Mesodermal cell (in vitro differentiated cells): Measurements from ENCODE around the gene CHPF.

Experiments used
- H3K27ac ChIP-seq: 2 replicates; pipeline ENCODE4 v1.7.0; 2013; ENCODE audit warnings: mild to moderate bottlenecking, low read depth, low read length, moderate library complexity; ENCODE audit not compliant: severe bottlenecking
- H3K36me3 ChIP-seq: 2 replicates; pipeline ENCODE4 v1.7.1; 2013; ENCODE audit warnings: mild to moderate bottlenecking, low read length, moderate library complexity; ENCODE audit not compliant: control insufficient read depth, insufficient read depth
- H3K4me1 ChIP-seq: one replicate; pipeline ENCODE4 v1.7.1; 2013; ENCODE audit warnings: mild to moderate bottlenecking, low read length; ENCODE audit not compliant: insufficient read depth, control insufficient read depth, poor library complexity, severe bottlenecking
- H3K4me3 ChIP-seq: 2 replicates; pipeline ENCODE4 v1.7.0; 2013; ENCODE audit warnings: low read length, control low read depth, mild to moderate bottlenecking; ENCODE audit not compliant: insufficient read depth, poor library complexity, severe bottlenecking; ENCODE audit errors: extremely low read depth
- H3K9me3 ChIP-seq: 2 replicates; pipeline ENCODE4 v1.7.1; 2013; ENCODE audit warnings: mild to moderate bottlenecking, low read length, moderate library complexity; ENCODE audit not compliant: control insufficient read depth
- WGBS, 2 experiments: methylation state at CpG; one replicate each; pipeline ENCODE4 v1.1.5; 2013; ENCODE audit warnings: missing lambda C conversion rate in 2 of 2; ENCODE audit not compliant: insufficient coverage in 2 of 2; 5-methylcytosine and 5-hydroxymethylcytosine counted together

CHPF gene

DNA sequence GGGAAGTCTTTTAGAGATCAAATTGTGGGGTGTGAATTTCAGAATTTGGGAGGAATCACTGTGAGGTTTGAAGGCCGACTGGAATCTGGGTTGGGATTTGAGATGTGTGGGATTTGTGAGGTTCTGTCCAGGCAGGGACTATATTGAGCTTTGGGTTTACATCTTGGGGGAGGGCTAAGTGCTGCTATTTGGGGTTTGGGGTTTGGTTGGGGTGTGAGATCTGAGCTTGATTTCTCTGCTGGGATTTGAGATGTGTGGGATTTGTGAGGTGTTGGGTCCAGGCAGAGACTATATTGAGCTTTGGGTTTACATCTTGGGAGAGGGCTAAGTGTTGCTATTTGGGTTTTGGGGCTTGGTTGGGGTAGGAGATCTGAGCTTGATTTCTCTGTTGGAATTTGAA lies 44.1 kb downstream of the CHPF start:
- WGBS, 2 experiments, result 67 to 78% methylated on average over 1 of the region's 1 CpG
- H3K4me1 ChIP-seq, result peaks cover 41% of the 10 kb centered on the region

GRCh38 chr2:219499058-219499307 lies 44.6 kb downstream of the CHPF start:
- Histone ChIP-seq H3K9me3 (no peaks in the 10 kb centered on the region), H3K27ac (peak overlapping the region; percentile 44), H3K4me3 (peak overlapping the region; percentile 57), H3K36me3 (no peaks in the 10 kb centered on the region), H3K4me1 (peaks cover 41% of the 10 kb centered on the region)
- WGBS, 2 experiments, result 8 to 10% methylated on average over 3 of the region's 3 CpGs

More for the DNA sequence above, 44.1 kb downstream of the CHPF start:
- Histone ChIP-seq H3K36me3 (no peaks in the 10 kb centered on the region), H3K4me3 (peak overlapping the region; percentile 57), H3K27ac (no peak overlapping the region), H3K9me3 (no peaks in the 10 kb centered on the region)

- WGBS, 2 experiments, result 0% methylated on average over 36 to 42 of the region's 49 CpGs
- H3K36me3 ChIP-seq, result no peaks in the 10 kb centered on the region
Observed at GRCh38 chr2:219498280-219499057, 45.1 kb downstream of the CHPF start, which contains the start of gene GMPPA. GMPPA (plus strand) TSS chr2:219498891; CDS start chr2:219499976, 1,085 bp downstream.

DNA sequence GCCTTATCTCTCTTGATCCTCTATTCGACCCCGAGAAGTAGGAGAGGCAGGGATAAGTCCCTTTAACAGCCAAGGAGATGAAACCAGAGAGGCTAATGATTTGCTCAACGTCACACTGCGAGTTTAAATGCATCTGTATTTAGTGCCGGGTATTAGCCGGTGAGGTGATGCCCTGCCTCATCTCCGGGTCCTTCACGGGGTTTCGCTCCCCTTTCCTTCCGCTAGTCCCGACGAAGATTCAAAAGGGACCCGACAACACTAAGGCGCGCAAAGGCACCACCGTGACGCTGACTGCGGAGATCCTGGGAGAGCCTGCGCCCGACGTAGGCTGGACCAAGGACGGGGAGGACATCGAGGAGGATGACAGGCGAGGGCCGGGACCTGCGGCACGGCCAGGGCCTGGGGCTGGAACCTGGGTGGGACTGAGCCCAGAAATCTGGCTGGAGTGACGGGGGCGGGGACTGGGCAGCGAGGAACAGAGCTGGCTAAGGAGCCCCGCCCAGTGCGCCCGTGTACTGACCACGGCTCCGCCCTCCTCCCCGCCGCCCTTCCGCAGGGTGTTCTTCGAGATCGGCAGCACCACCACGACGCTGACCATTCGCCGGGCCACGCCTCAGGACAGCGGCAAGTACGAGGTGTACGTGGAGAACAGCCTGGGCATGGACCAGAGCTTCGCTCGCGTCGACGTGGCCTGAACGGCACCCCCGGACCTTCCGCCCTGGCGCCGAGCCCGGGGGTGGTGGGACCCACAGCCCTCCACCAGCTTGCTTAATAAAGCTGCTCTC lies 45.9 kb downstream of the CHPF start:
- Histone ChIP-seq H3K27ac (peak overlapping the region; percentile 71), H3K9me3 (no peaks in the 10 kb centered on the region), H3K36me3 (no peaks in the 10 kb centered on the region), H3K4me3 (peak overlapping the region; percentile 57), H3K4me1 (peaks cover 40% of the 10 kb centered on the region)
- WGBS, 2 experiments, result 3 to 5% methylated on average over 52 to 56 of the region's 59 CpGs

More at GRCh38 chr2:219498280-219499057, 45.1 kb downstream of the CHPF start, which contains the start of gene GMPPA:
- peak within 1 kb of the TSS; percentile 71 for H3K27ac ChIP-seq
- no peaks in the 10 kb centered on the region for H3K9me3 ChIP-seq
- peak within 1 kb of the TSS; percentile 57 for H3K4me3 ChIP-seq
- H3K4me1 ChIP-seq, result peaks cover 41% of the 10 kb centered on the region

DNA sequence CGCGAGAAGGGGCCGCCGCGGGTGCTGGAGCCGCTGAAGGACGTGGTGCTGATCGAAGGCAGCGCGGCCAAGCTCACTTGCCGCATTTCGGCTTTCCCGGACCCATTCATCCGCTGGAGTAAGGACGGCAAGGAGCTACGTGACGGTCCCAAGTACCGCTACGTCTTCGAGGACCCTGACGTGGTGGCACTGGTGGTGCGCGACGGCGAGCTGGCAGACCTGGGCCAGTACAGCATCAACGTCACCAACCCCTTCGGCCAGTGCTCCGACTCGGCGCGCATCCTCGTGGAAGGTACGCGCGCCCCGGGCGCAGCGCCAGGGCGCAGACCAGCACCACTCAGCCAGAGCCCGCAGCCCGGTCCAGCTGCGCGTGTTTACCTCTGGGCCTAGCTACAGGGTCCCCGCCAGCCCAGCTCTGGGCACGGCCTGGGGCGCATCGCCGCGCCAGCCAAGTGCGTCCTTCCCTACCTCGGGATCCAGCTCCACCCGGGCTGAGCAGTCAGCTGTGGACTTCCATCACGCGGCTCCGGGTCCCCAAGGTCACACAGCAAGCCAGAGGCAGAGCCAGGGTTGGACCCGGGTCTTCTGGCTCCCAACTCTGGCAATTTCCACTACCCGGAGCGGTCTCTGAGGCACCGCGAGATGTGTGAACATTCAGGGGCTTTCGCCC lies 46.6 kb downstream of the CHPF start:
- Histone ChIP-seq H3K9me3 (no peaks in the 10 kb centered on the region), H3K36me3 (no peaks in the 10 kb centered on the region), H3K4me3 (peak overlapping the region; percentile 57), H3K4me1 (peaks cover 32% of the 10 kb centered on the region), H3K27ac (no peak overlapping the region)
- 23% methylated on average over 52 to 58 of the region's 61 CpGs for WGBS, 2 experiments

- peaks cover 26% of the 10 kb centered on the region for H3K4me1 ChIP-seq
- H3K9me3 ChIP-seq, result no peaks in the 10 kb centered on the region
- WGBS, 2 experiments, result 29 to 40% methylated on average over 15 to 17 of the region's 20 CpGs
- H3K27ac ChIP-seq, result no peak overlapping the region
- H3K4me3 ChIP-seq, result no peak overlapping the region
- no peaks in the 10 kb centered on the region for H3K36me3 ChIP-seq
Observed at GRCh38 chr2:219496247-219496824, 47.3 kb downstream of the CHPF start.

- H3K4me1 ChIP-seq, result peaks cover 21% of the 10 kb centered on the region
- no peak overlapping the region for H3K27ac ChIP-seq
- WGBS, 2 experiments, result 35 to 49% methylated on average over 9 to 12 of the region's 14 CpGs
- H3K9me3 ChIP-seq, result no peaks in the 10 kb centered on the region
- no peak overlapping the region for H3K4me3 ChIP-seq
- no peaks in the 10 kb centered on the region for H3K36me3 ChIP-seq
Observed at GRCh38 chr2:219495531-219496122, 48.0 kb downstream of the CHPF start.

GRCh38 chr2:219494952-219495530 lies 48.6 kb downstream of the CHPF start:
- no peak overlapping the region for H3K27ac ChIP-seq
- peaks cover 16% of the 10 kb centered on the region for H3K4me1 ChIP-seq
- no peak overlapping the region for H3K4me3 ChIP-seq
- H3K9me3 ChIP-seq, result no peaks in the 10 kb centered on the region
- no peaks in the 10 kb centered on the region for H3K36me3 ChIP-seq
- WGBS, 2 experiments, result 38 to 57% methylated on average over 5 to 7 of the region's 10 CpGs

- no peak overlapping the region for H3K4me3 ChIP-seq
- H3K36me3 ChIP-seq, result no peaks in the 10 kb centered on the region
- H3K27ac ChIP-seq, result no peak overlapping the region
- H3K4me1 ChIP-seq, result peaks cover 12% of the 10 kb centered on the region
- no peaks in the 10 kb centered on the region for H3K9me3 ChIP-seq
- 94 to 96% methylated on average over 2 to 4 of the region's 5 CpGs for WGBS, 2 experiments
Observed at GRCh38 chr2:219493086-219493485, 50.5 kb downstream of the CHPF start.

- H3K9me3 ChIP-seq, result no peaks in the 10 kb centered on the region
- no peaks in the 10 kb centered on the region for H3K36me3 ChIP-seq
- no peak overlapping the region for H3K27ac ChIP-seq
- H3K4me1 ChIP-seq, result peaks cover 12% of the 10 kb centered on the region
- whole genome bisulfite sequencing, 2 experiments, result 65 to 70% methylated on average over 16 to 17 of the region's 20 CpGs
- no peak overlapping the region for H3K4me3 ChIP-seq
Observed at GRCh38 chr2:219492575-219492974, 51.0 kb downstream of the CHPF start.
